ENCODE results near the gene HGS.

HGS gene

DNA sequence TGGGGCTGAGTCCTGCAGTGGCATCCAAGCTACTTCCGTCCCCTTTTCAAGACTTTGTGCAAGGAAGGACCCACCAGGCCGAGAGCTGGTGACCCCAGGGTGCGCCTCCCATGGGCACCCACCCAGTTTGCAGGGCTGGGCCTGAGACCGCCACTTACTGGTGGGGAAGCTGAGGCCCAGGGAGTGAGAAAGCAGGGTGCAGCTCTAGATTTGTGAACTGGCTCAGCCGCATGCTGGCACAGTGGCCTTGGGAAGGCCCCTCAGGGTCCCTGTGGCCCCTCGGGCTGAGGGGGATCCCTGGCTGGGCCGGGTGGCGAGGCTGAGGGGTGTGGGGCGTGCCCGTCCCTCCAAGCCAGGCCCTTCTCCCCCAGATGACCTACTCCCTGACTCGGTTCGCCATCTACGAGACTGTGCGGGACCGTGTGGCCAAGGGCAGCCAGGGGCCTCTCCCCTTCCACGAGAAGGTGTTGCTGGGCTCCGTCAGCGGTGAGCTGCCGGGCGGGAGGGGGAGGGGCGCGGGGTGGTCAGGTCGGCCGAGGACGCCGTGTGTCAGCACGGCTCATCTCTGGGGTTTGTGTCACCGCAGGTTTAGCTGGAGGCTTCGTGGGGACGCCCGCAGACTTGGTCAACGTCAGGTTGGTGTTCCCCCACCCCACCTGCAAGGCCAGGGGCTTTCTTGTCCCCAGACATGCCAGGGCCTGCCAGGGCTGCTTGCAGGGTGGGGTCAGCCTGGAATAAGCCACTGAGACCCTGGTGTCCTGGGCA lies 31.5 kb downstream of the HGS start:
- DNase-seq (ENCODE audit: insufficient read length, low spot score) (no peak), FAIRE-seq (no peak)
- TF ChIP-seq PAX5 (IDR thresholded peaks at IDR 0.05; ENCODE audit: insufficient read depth, low read length, severe bottlenecking) (no peak), SPI1 (IDR thresholded peaks at IDR 0.05; ENCODE audit: low read depth, low read length) (no peak), TAF1 (IDR thresholded peaks at IDR 0.05; ENCODE audit: low read depth, low read length) (no peak), POLR2A (IDR thresholded peaks at IDR 0.05; ENCODE audit: low read depth, low read length) (no peak; the same call in 1 of the 2 replicates), POLR2AphosphoS5 (IDR thresholded peaks at IDR 0.05; ENCODE audit: low read depth, low read length) (no peak), POU2F2 (IDR thresholded peaks at IDR 0.05; ENCODE audit: low read depth, low read length) (no peak)

DNA sequence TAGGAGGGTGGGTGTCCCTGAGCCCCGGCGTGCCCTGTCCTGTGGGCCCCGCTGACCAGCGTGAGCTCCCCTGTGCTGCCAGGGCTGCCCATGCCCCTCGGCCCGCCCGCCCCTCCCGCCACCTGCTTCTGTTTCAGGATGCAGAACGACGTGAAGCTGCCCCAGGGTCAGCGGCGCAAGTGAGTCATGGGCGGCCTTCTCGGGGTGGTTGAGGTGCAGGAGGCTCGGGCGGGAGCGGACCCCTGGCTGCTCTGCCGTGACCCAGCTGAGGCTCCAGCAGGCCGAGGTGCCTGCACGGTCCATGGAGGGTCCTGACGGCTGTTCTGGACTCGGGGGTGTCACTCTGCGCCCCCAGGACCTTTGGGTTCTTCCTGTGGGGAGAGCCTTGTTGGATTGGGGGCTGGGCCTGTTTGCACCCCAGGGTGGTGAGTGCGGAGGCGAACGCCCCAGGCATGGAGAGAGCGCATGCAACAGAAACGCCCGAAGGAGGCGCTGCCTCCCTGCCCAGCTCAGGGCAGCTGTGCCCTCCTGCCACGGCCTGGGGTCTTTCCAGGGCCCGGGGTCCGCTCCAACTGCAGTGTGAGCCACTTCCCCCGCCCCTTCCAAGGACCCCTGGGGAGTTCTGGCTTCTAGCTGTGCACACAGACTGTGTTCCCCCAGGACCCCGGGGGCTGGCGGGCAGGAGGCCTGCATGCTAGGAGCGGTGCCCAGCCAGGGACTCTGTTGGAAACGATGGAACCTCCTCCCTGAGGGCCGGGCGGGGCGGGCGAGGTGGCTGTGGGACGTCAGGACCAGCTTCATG lies 32.3 kb downstream of the HGS start:
- TF ChIP-seq SPI1 (IDR thresholded peaks at IDR 0.05; ENCODE audit: low read depth, low read length) (no peak), TAF1 (IDR thresholded peaks at IDR 0.05; ENCODE audit: low read depth, low read length) (no peak), POLR2AphosphoS5 (IDR thresholded peaks at IDR 0.05; ENCODE audit: low read depth, low read length) (no peak), POLR2A (IDR thresholded peaks at IDR 0.05; ENCODE audit: low read depth, low read length) (no peak), PAX5 (IDR thresholded peaks at IDR 0.05; ENCODE audit: insufficient read depth, low read length, severe bottlenecking) (no peak), POU2F2 (IDR thresholded peaks at IDR 0.05; ENCODE audit: low read depth, low read length) (no peak)
- DNase-seq (ENCODE audit: insufficient read length, low spot score) (no peak), FAIRE-seq (no peak)

DNA sequence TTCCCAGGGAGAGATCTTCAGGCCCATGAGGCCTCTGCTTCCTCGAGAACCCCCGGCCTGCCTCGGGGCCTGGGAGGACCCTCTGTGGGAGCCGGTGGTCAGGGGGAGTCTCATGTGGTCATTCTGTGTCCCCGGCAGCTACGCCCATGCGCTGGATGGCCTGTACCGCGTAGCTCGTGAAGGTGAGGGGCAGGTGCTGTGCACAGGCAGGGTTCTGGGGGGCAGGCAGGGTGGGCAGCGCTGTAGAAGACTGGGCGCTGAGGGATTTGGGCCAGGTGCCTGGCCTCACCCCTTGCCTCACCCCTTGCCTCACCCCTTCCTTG lies 32.8 kb downstream of the HGS start:
- DNase-seq (ENCODE audit: insufficient read length, low spot score) (no peak), FAIRE-seq (no peak)
- no peak for TF ChIP-seq POLR2AphosphoS5 (IDR thresholded peaks at IDR 0.05; ENCODE audit: low read depth, low read length)
- TF ChIP-seq SPI1 (IDR thresholded peaks at IDR 0.05; ENCODE audit: low read depth, low read length) = no peak
- TF ChIP-seq TAF1 (IDR thresholded peaks at IDR 0.05; ENCODE audit: low read depth, low read length) = no peak
- TF ChIP-seq POLR2A (IDR thresholded peaks at IDR 0.05; ENCODE audit: low read depth, low read length) = no peak

DNA sequence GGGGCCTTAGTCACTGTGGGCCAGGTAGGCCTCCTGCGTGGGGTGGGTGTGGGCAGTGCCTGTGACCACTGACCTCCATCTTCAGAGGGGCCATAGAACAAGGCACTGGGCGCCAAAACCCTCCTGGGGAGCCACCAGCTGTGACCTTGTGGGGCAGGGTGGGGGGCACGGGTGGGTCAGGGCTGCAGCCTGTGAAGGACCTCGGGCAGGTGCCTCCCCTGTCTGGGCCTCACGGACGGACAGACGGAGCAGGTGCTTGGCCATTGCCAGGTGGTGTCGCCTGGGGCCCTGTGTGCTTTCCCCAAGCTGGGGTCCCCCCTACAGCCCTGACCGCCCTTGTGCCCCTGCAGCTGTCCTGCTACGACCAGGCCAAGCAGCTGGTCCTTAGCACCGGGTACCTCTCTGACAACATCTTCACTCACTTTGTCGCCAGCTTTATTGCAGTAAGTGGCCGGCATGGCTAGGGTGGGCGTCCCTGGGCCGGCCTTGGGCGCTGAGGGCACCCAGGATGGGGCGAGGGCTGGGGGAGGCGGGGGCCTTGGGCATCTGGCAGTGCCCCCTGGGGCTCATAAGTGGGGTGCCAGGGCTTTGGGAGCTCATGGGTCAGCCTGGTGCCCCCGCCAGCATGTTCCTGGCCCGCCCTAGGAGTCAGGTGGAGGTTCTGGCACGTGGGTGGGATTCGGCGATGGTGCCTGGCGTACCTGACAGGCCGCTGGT lies 33.4 kb downstream of the HGS start:
- TF ChIP-seq SPI1 (IDR thresholded peaks at IDR 0.05; ENCODE audit: low read depth, low read length) (no peak), POLR2A (IDR thresholded peaks at IDR 0.05; ENCODE audit: low read depth, low read length) (no peak), PAX5 (IDR thresholded peaks at IDR 0.05; ENCODE audit: insufficient read depth, low read length, severe bottlenecking) (no peak), POU2F2 (IDR thresholded peaks at IDR 0.05; ENCODE audit: low read depth, low read length) (no peak)
- no peak for FAIRE-seq
- DNase-seq (ENCODE audit: insufficient read length, low spot score) = no peak

- TF ChIP-seq TAF1 (IDR thresholded peaks at IDR 0.05; ENCODE audit: low read depth, low read length) (no peak), POLR2AphosphoS5 (IDR thresholded peaks at IDR 0.05; ENCODE audit: low read depth, low read length) (no peak), PAX5 (IDR thresholded peaks at IDR 0.05; ENCODE audit: insufficient read depth, low read length, severe bottlenecking) (no peak), POLR2A (IDR thresholded peaks at IDR 0.05; ENCODE audit: low read depth, low read length) (no peak), POU2F2 (IDR thresholded peaks at IDR 0.05; ENCODE audit: low read depth, low read length) (no peak), SPI1 (IDR thresholded peaks at IDR 0.05; ENCODE audit: low read depth, low read length) (no peak)
- DNase-seq (ENCODE audit: insufficient read length, low spot score) = no peak
- no peak for FAIRE-seq
Measured at GRCh38 chr17:81717766-81718089, 33.9 kb downstream of the HGS start.

DNA sequence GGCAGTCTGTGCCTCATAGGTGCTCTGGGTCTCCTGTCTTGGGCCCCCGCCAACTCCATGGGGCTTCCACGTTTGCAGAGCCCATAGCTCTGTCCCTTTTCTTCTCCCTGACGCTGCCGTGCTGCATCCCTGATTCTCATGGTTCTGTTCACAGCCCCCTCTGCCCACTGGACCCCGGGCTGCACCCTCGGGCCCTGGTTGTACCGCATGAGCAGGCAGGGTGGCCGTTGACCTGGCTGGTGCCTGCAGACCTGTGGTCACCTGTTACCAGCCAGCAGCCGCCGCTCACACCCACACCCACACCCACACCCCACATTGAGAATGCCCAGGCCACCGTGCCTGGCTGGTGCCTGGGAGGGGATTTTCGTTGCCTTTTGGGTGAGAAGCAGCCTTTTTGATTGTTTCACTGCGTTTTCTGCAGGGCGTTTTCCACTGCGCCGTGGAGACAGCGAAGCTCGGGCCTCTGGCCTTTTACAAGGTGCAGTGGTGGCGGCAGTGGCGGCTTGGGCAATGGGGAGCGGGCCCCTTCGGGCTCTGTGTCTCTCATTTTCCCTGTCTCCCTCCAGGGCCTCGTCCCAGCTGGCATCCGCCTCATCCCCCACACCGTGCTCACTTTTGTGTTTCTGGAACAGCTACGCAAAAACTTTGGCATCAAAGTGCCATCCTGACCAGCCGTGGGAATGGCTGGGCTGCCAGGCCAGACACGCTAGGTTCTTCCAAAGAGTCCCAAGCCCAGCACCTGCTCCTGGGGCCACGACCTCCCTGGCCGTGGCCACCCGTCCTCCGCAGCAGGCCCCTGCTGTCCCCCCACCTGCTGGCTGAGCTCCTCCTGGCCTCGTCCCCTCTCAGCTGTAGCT lies 35.8 kb downstream of the HGS start:
- FAIRE-seq = no peak
- TF ChIP-seq TAF1 (IDR thresholded peaks at IDR 0.05; ENCODE audit: low read depth, low read length) (no peak), SPI1 (IDR thresholded peaks at IDR 0.05; ENCODE audit: low read depth, low read length) (no peak), POLR2A (IDR thresholded peaks at IDR 0.05; ENCODE audit: low read depth, low read length) (no peak), POU2F2 (IDR thresholded peaks at IDR 0.05; ENCODE audit: low read depth, low read length) (no peak), POLR2AphosphoS5 (IDR thresholded peaks at IDR 0.05; ENCODE audit: low read depth, low read length) (no peak), PAX5 (IDR thresholded peaks at IDR 0.05; ENCODE audit: insufficient read depth, low read length, severe bottlenecking) (no peak)
- no peak for DNase-seq (ENCODE audit: insufficient read length, low spot score)

GRCh38 chr17:81720267-81721071 lies 36.7 kb downstream of the HGS start:
- FAIRE-seq = no peak
- TF ChIP-seq PAX5 (IDR thresholded peaks at IDR 0.05; ENCODE audit: insufficient read depth, low read length, severe bottlenecking) = no peak
- no peak for TF ChIP-seq SPI1 (IDR thresholded peaks at IDR 0.05; ENCODE audit: low read depth, low read length)
- no peak for TF ChIP-seq TAF1 (IDR thresholded peaks at IDR 0.05; ENCODE audit: low read depth, low read length)
- TF ChIP-seq POU2F2 (IDR thresholded peaks at IDR 0.05; ENCODE audit: low read depth, low read length) = no peak
- no peak for TF ChIP-seq POLR2A (IDR thresholded peaks at IDR 0.05; ENCODE audit: low read depth, low read length)
- TF ChIP-seq POLR2AphosphoS5 (IDR thresholded peaks at IDR 0.05; ENCODE audit: low read depth, low read length) = no peak
- no peak for DNase-seq (ENCODE audit: insufficient read length, low spot score)
